SK-N-SH treated with all-trans-retinoic acid at 6 μM for 48 hours (cell line): ENCODE measurements around the gene RAI14.
"Not testable (repeated sequence)": the region's sequence is repeated elsewhere in the genome, so short reads cannot be mapped to it uniquely, and the experiment has no call there.

ENCODE experiments used
- ATAC-seq: fragments of 200-7000 bp; cut with Tn5 transposase; 3 replicates; pipeline ENCODE4 v1.9.1; 2020; ENCODE audit warnings: mild to moderate bottlenecking, moderate library complexity
- ARNTL ChIP-seq: fragments of 450-650 bp; formaldehyde crosslinking; IDR thresholded peaks from 2 replicates; pipeline ENCODE4 v1.5.0; 2020; ENCODE audit warnings: low read depth, mild to moderate bottlenecking, moderate library complexity, borderline replicate concordance
- BACH2 ChIP-seq: fragments of 250-450 bp; sonication (Bioruptor Pico); IDR thresholded peaks from 2 replicates; pipeline ENCODE4 v1.9.0; 2021; ENCODE audit warnings: mild to moderate bottlenecking, borderline replicate concordance
- CREB5 ChIP-seq: fragments of 250-450 bp; sonication (Bioruptor Pico); IDR thresholded peaks from 2 replicates; pipeline ENCODE4 v1.5.1; 2020; ENCODE audit warnings: low read depth, mild to moderate bottlenecking, moderate library complexity
- CSDC2 ChIP-seq: fragments of 250-450 bp; sonication (Bioruptor Pico); IDR thresholded peaks from 2 replicates; pipeline ENCODE4 v1.5.0; 2020; ENCODE audit warnings: mild to moderate bottlenecking, moderate library complexity
- CSRNP3 ChIP-seq: fragments of 250-450 bp; sonication (Bioruptor Pico); IDR thresholded peaks from 2 replicates; pipeline ENCODE4 v1.5.1; 2021; ENCODE audit warnings: mild to moderate bottlenecking, moderate library complexity
- ESRRG ChIP-seq: fragments of 250-450 bp; sonication (Bioruptor Pico); IDR thresholded peaks from 2 replicates; pipeline ENCODE4 v1.6.1; 2021; ENCODE audit warnings: mild to moderate bottlenecking
- GLIS3 ChIP-seq: fragments of 250-450 bp; sonication (Bioruptor Pico); IDR thresholded peaks from 2 replicates; pipeline ENCODE4 v1.5.0; 2020; ENCODE audit warnings: mild to moderate bottlenecking, moderate library complexity
- OSR1 ChIP-seq: fragments of 250-450 bp; sonication (Bioruptor Pico); IDR thresholded peaks from 2 replicates; pipeline ENCODE4 v1.8.0; 2022; ENCODE audit warnings: moderate library complexity, mild to moderate bottlenecking, inconsistent platforms
- PATZ1 ChIP-seq: fragments of 250-450 bp; sonication (Bioruptor Pico); IDR thresholded peaks from 2 replicates; pipeline ENCODE4 v1.8.0; 2020; ENCODE audit warnings: mild to moderate bottlenecking, moderate library complexity, borderline replicate concordance
- POU6F1 ChIP-seq: fragments of 250-450 bp; sonication (Bioruptor Pico); IDR thresholded peaks from 2 replicates; pipeline ENCODE4 v1.8.0; 2021; ENCODE audit warnings: low read depth, mild to moderate bottlenecking, moderate library complexity, borderline replicate concordance
- RARB ChIP-seq: fragments of 250-450 bp; sonication (Bioruptor Pico); IDR thresholded peaks from 2 replicates; pipeline ENCODE4 v1.8.0; 2021; ENCODE audit warnings: mild to moderate bottlenecking, moderate library complexity
- SNAI2 ChIP-seq: fragments of 250-450 bp; sonication (Bioruptor Pico); IDR thresholded peaks from 2 replicates; pipeline ENCODE4 v1.5.0; 2020; ENCODE audit warnings: mild to moderate bottlenecking, moderate library complexity
- TCF4 ChIP-seq: fragments of 250-450 bp; sonication (Bioruptor Pico); IDR thresholded peaks from 2 replicates; pipeline ENCODE4 v1.8.0; 2021; ENCODE audit warnings: mild to moderate bottlenecking, moderate library complexity, borderline replicate concordance
- TOX ChIP-seq: fragments of 250-450 bp; sonication (Bioruptor Pico); IDR thresholded peaks from 2 replicates; pipeline ENCODE4 v1.8.0; 2021; ENCODE audit warnings: mild to moderate bottlenecking, moderate library complexity, borderline replicate concordance
- TSHZ2 ChIP-seq: fragments of 250-450 bp; sonication (Bioruptor Pico); IDR thresholded peaks from 2 replicates; pipeline ENCODE4 v1.5.0; 2020; ENCODE audit warnings: mild to moderate bottlenecking, moderate library complexity
- ZC3H10 ChIP-seq: fragments of 250-450 bp; sonication (Bioruptor Pico); IDR thresholded peaks from 2 replicates; pipeline ENCODE4 v1.5.1; 2021; ENCODE audit warnings: mild to moderate bottlenecking, moderate library complexity
- ZFP3 ChIP-seq: fragments of 250-450 bp; sonication (Bioruptor Pico); IDR thresholded peaks from 2 replicates; pipeline ENCODE4 v1.5.0; 2020; ENCODE audit warnings: mild to moderate bottlenecking, moderate library complexity
- ZFP30 ChIP-seq: fragments of 450-650 bp; formaldehyde crosslinking; IDR thresholded peaks from 2 replicates; pipeline ENCODE4 v1.5.0; 2022; ENCODE audit warnings: mild to moderate bottlenecking, moderate library complexity
- ZNF565 ChIP-seq: fragments of 450-650 bp; formaldehyde crosslinking; conservative IDR thresholded peaks from 2 replicates; pipeline ENCODE4 v1.5.0; 2020; ENCODE audit warnings: low read depth, mild to moderate bottlenecking, moderate library complexity
- ZNF70 ChIP-seq: fragments of 450-650 bp; formaldehyde crosslinking; IDR thresholded peaks from 2 replicates; pipeline ENCODE4 v1.5.0; 2020; ENCODE audit warnings: mild to moderate bottlenecking, moderate library complexity
- ZNF8 ChIP-seq: fragments of 450-650 bp; formaldehyde crosslinking; IDR thresholded peaks from 2 replicates; pipeline ENCODE4 v1.5.0; 2020; ENCODE audit warnings: mild to moderate bottlenecking, moderate library complexity

Gene RAI14

GRCh38 chr5:34700078-34700452, 43.9 kb downstream of the RAI14 start (continued):
- TF ChIP-seq TSHZ2 (CRISPR knock-in tag) (no peak), OSR1 (CRISPR knock-in tag) (no peak), TOX (CRISPR knock-in tag) (no peak), ZFP30 (CRISPR knock-in tag) (no peak), ARNTL (no peak), BACH2 (CRISPR knock-in tag) (no peak)

- not testable (repeated sequence) for ATAC-seq
These were observed 45.3 kb downstream of the RAI14 start for GRCh38 chr5:34701442-34701841.

- no peak for TF ChIP-seq ZNF565 (CRISPR knock-in tag)
- ATAC-seq, result no peak
These were observed 47.9 kb downstream of the RAI14 start for GRCh38 chr5:34703767-34704713.

GRCh38 chr5:34706084-34706483, 50.0 kb downstream of the RAI14 start:
- ATAC-seq, result no peak
- TF ChIP-seq PATZ1 (CRISPR knock-in tag) (no peak), SNAI2 (CRISPR knock-in tag) (no peak), ZNF70 (no peak), ZNF8 (CRISPR knock-in tag) (no peak), CSRNP3 (CRISPR knock-in tag) (no peak), CSDC2 (no peak), CREB5 (no peak), TCF4 (CRISPR knock-in tag) (no peak), ARNTL (no peak), TSHZ2 (CRISPR knock-in tag) (no peak), BACH2 (CRISPR knock-in tag) (no peak), ZC3H10 (CRISPR knock-in tag) (no peak), RARB (CRISPR knock-in tag) (no peak), ZFP3 (no peak), GLIS3 (CRISPR knock-in tag) (no peak), TOX (CRISPR knock-in tag) (no peak), ZNF565 (CRISPR knock-in tag) (no peak), OSR1 (CRISPR knock-in tag) (no peak), ESRRG (CRISPR knock-in tag) (no peak), POU6F1 (CRISPR knock-in tag) (no peak)
